ENCODE data around the gene MPRIP.

DNA sequence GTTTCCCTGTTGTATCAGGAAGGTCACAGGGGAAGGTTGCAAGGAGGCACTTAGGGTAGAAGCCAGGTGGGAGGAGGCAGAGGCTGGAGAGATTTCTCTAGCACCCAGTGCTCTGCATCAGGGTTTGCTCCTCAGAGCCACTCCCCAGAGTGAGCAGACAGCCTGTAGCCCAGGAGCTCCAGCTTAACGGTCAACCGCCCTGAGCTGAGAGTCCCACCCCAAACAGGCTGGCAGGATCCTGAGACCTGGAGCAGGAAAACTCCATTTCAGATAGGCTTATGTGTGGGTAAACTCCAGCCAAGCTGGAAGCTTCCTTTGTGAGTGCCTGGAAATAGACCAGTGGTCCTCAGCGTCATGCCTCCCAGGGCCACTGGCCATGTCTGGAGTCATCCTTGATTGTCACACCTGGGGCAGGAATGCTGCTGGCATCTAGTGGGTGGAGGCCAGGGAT is 37.9 kb downstream of the MPRIP start:
- TF ChIP-seq, protein P1, sequence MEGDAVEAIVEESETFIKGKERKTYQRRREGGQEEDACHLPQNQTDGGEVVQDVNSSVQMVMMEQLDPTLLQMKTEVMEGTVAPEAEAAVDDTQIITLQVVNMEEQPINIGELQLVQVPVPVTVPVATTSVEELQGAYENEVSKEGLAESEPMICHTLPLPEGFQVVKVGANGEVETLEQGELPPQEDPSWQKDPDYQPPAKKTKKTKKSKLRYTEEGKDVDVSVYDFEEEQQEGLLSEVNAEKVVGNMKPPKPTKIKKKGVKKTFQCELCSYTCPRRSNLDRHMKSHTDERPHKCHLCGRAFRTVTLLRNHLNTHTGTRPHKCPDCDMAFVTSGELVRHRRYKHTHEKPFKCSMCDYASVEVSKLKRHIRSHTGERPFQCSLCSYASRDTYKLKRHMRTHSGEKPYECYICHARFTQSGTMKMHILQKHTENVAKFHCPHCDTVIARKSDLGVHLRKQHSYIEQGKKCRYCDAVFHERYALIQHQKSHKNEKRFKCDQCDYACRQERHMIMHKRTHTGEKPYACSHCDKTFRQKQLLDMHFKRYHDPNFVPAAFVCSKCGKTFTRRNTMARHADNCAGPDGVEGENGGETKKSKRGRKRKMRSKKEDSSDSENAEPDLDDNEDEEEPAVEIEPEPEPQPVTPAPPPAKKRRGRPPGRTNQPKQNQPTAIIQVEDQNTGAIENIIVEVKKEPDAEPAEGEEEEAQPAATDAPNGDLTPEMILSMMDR (IDR thresholded peaks at IDR 0.05) = no peak
- TF ChIP-seq POLR2A (IDR thresholded peaks at IDR 0.05) = no peak
